GM06990 (cell line): Measurements from ENCODE around the gene DACT1.

ENCODE experiments used
- DNase-seq: peaks from one replicate; pipeline ENCODE4 v3.0.0-alpha.2; 2011; ENCODE audit not compliant: insufficient read length; ENCODE audit errors: extremely low read depth
- H3K27me3 ChIP-seq: replicated peaks from 2 replicates; pipeline ENCODE4 v1.6.0; 2011; ENCODE audit warnings: low read length; ENCODE audit not compliant: control insufficient read depth, insufficient read depth
- H3K36me3 ChIP-seq: 2 replicates; pipeline ENCODE4 v1.5.1; 2011; ENCODE audit warnings: low read length; ENCODE audit not compliant: control insufficient read depth, insufficient read depth
- H3K4me3 ChIP-seq: replicated peaks from 2 replicates; pipeline ENCODE4 v1.5.1; 2011; ENCODE audit warnings: low read depth, mild to moderate bottlenecking, control low read depth, low read length
- CTCF ChIP-seq: IDR thresholded peaks from 2 replicates; pipeline ENCODE4 v1.5.1; 2011; ENCODE audit warnings: low read length, control low read depth, mild to moderate bottlenecking, inconsistent platforms; ENCODE audit not compliant: insufficient read depth, poor library complexity, severe bottlenecking

The DACT1 gene

GRCh38 chr14:58656671-58657411 lies 19.1 kb downstream of the DACT1 start:
- TF ChIP-seq CTCF, result no peak
- H3K4me3 ChIP-seq, result no peak overlapping the region
- H3K27me3 ChIP-seq, result no peaks in the 10 kb centered on the region
- no peak for DNase-seq
- H3K36me3 ChIP-seq, result no peaks in the 10 kb centered on the region

GRCh38 chr14:58659061-58659460 lies 21.3 kb downstream of the DACT1 start:
- no peak for DNase-seq
- TF ChIP-seq CTCF, result no peak
- H3K36me3 ChIP-seq, result no peaks in the 10 kb centered on the region
- H3K27me3 ChIP-seq, result no peaks in the 10 kb centered on the region
- H3K4me3 ChIP-seq, result no peak overlapping the region

- H3K4me3 ChIP-seq, result no peak overlapping the region
- H3K36me3 ChIP-seq, result no peaks in the 10 kb centered on the region
- no peaks in the 10 kb centered on the region for H3K27me3 ChIP-seq
- no peak for TF ChIP-seq CTCF
- no peak for DNase-seq
These were observed 22.1 kb downstream of the DACT1 start for GRCh38 chr14:58659846-58660245.

GRCh38 chr14:58660407-58660806 lies 22.6 kb downstream of the DACT1 start:
- no peak for DNase-seq
- Histone ChIP-seq H3K36me3 (no peaks in the 10 kb centered on the region), H3K4me3 (no peak overlapping the region), H3K27me3 (no peaks in the 10 kb centered on the region)
- TF ChIP-seq CTCF, result no peak

GRCh38 chr14:58662018-58662417 lies 24.3 kb downstream of the DACT1 start:
- no peaks in the 10 kb centered on the region for H3K27me3 ChIP-seq
- DNase-seq, result no peak
- TF ChIP-seq CTCF, result no peak
- no peaks in the 10 kb centered on the region for H3K36me3 ChIP-seq
- no peak overlapping the region for H3K4me3 ChIP-seq

- Histone ChIP-seq H3K36me3 (no peaks in the 10 kb centered on the region), H3K4me3 (no peak overlapping the region), H3K27me3 (no peaks in the 10 kb centered on the region)
- no peak for TF ChIP-seq CTCF
- DNase-seq, result no peak
These were observed 25.0 kb downstream of the DACT1 start for GRCh38 chr14:58662759-58663158.
